Thoracic aorta (tissue), 2 donors: ENCODE results near the gene TBC1D8B. TPM values are rescaled to one million over a fixed set of nuclear protein-coding genes. Genes with fewer than 3 reads are reported as not detected.

Source experiments
- ATAC-seq: fragments of 150-250 bp; one replicate; pipeline ENCODE4 v1.8.0; 2017; ENCODE audit warnings: low read depth; ENCODE audit not compliant: insufficient number of reproducible peaks, low FRiP score
- DNase-seq: peaks from one replicate; pipeline ENCODE4 v3.0.0-alpha.2; 2020; ENCODE audit warnings: low spot score
- H3K27ac ChIP-seq, 2 donors: fragments of 200-600 bp; sonication (generic); 1 replicate in 1 of 2; 2 replicates in 1 of 2; pipeline ENCODE4 v1.5.1; 2016; ENCODE audit warnings: mild to moderate bottlenecking in 2 of 2, moderate library complexity in 2 of 2
- H3K27me3 ChIP-seq: fragments of 200-600 bp; sonication (generic); replicated peaks from 2 replicates; pipeline ENCODE4 v1.6.0; 2016; ENCODE audit warnings: mild to moderate bottlenecking; ENCODE audit not compliant: insufficient read depth
- H3K36me3 ChIP-seq: fragments of 200-600 bp; sonication (generic); one replicate; pipeline ENCODE4 v1.5.1; 2016
- H3K4me1 ChIP-seq, 2 donors: fragments of 200-600 bp; sonication (generic); 1 replicate in 1 of 2; 2 replicates in 1 of 2; pipeline versions ENCODE4 v1.5.1 to v1.6.0; 2016; ENCODE audit warnings: low read depth in 2 of 2, mild to moderate bottlenecking in 1 of 2; ENCODE audit not compliant: control insufficient read depth in 1 of 2
- H3K4me3 ChIP-seq: fragments of 200-600 bp; sonication (generic); 2 replicates; pipeline ENCODE4 v1.5.1; 2016; ENCODE audit warnings: mild to moderate bottlenecking
- H3K9me3 ChIP-seq: fragments of 200-600 bp; sonication (generic); 2 replicates; pipeline ENCODE4 v1.5.1; 2016
- CTCF ChIP-seq: fragments of 200-600 bp; sonication (generic); IDR thresholded peaks from one replicate; pipeline ENCODE4 v1.5.1; 2019; ENCODE audit warnings: antibody characterized with exemption
- total RNA-seq, 2 donors: library from RNA; depleted of rRNA; stranded (reverse); fragments of >200 nt; gene quantifications; one replicate each; pipeline versions ENCODE4 v1.1.0 to v1.2.3, GENCODE V29; 2016

Gene TBC1D8B
- total RNA-seq, 2 donors from 2014 or later = 7.9 to 16.9 TPM

GRCh38 chrX:106891762-106892460 is 89.4 kb downstream of the TBC1D8B start:
- no peak for TF ChIP-seq CTCF
- H3K27me3 ChIP-seq = no peaks in the 10 kb centered on the region
- H3K9me3 ChIP-seq = no peaks in the 10 kb centered on the region
- H3K4me3 ChIP-seq = no peak overlapping the region
- H3K36me3 ChIP-seq = no peaks in the 10 kb centered on the region
- no peak overlapping the region for H3K27ac ChIP-seq
- no peak for ATAC-seq
- no peak for DNase-seq
- H3K4me1 ChIP-seq = no peaks in the 10 kb centered on the region

- H3K4me1 ChIP-seq = no peaks in the 10 kb centered on the region
- H3K9me3 ChIP-seq = no peaks in the 10 kb centered on the region
- TF ChIP-seq CTCF = peak; percentile 56
- no peak overlapping the region for H3K4me3 ChIP-seq
- H3K36me3 ChIP-seq = no peaks in the 10 kb centered on the region
- ATAC-seq (peak; percentile 28), DNase-seq (no peak)
- no peak overlapping the region for H3K27ac ChIP-seq
- no peaks in the 10 kb centered on the region for H3K27me3 ChIP-seq
Measured at GRCh38 chrX:106894392-106894909, 92.0 kb downstream of the TBC1D8B start.

GRCh38 chrX:106894978-106895452 is 92.5 kb downstream of the TBC1D8B start:
- Histone ChIP-seq H3K36me3 (no peaks in the 10 kb centered on the region), H3K9me3 (no peaks in the 10 kb centered on the region), H3K27me3 (no peaks in the 10 kb centered on the region), H3K4me1 (no peaks in the 10 kb centered on the region), H3K27ac (no peak overlapping the region), H3K4me3 (no peak overlapping the region)
- no peak for DNase-seq
- ATAC-seq = no peak
- no peak for TF ChIP-seq CTCF

GRCh38 chrX:106897259-106897658 is 94.8 kb downstream of the TBC1D8B start:
- Histone ChIP-seq H3K27ac (no peak overlapping the region), H3K27me3 (no peaks in the 10 kb centered on the region), H3K36me3 (no peaks in the 10 kb centered on the region), H3K9me3 (no peaks in the 10 kb centered on the region), H3K4me1 (no peaks in the 10 kb centered on the region), H3K4me3 (no peak overlapping the region)
- ATAC-seq (no peak), DNase-seq (no peak)
- no peak for TF ChIP-seq CTCF

GRCh38 chrX:106898462-106898861 is 96.0 kb downstream of the TBC1D8B start:
- DNase-seq (no peak), ATAC-seq (no peak)
- Histone ChIP-seq H3K4me1 (no peaks in the 10 kb centered on the region), H3K27me3 (no peaks in the 10 kb centered on the region), H3K4me3 (no peak overlapping the region), H3K9me3 (no peaks in the 10 kb centered on the region), H3K36me3 (no peaks in the 10 kb centered on the region), H3K27ac (no peak overlapping the region)
- TF ChIP-seq CTCF = no peak
